HG02610 (cell line): Measurements from ENCODE around the gene OR2A25.

Experiments
- ATAC-seq: cut with Tn5 transposase; IDR thresholded peaks from one replicate; pipeline ENCODE4 v1.9.1; 2021; ENCODE audit warnings: mild to moderate bottlenecking, moderate library complexity; ENCODE audit not compliant: unreplicated experiment

Gene OR2A25

DNA sequence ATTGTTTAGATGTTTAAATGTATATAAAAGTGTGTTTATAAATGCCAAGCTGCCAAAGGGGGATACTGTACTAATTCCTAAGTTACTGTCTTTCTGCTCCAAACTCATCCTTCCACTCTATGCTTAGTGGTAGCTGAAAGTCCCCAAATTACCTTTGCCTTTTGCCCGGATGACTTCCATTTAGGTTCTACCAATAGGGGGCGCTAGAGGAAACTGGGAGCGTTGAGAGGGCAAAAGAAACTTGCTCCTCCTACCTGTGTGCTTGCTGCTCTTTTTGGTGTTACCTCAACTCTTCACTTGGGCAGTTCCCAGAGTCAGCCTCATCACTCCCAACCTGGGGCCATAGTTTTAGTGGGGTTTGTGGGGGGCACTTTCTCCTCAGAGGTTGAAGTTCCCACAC is 5.9 kb upstream of the OR2A25 start:
- ATAC-seq, result no peak

DNA sequence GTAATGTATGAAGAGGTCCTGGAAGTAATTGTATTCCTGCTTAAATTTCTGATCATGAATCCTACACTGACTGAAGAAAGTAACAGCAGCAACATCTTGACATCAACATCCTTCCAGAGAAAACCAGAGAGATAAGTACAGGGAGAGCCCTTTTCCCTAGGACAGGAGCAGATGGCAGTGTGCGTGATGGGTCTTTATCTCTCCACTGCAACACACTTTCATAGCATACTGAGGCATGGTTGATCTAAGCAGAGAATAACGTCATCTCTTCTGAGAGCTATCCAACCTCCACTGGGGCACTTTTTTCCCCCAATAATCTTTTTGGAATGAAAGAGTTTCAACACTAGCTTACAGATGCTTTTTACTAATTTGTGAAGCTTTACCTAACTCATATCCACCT is 342 bp downstream of the OR2A25 start:
- no peak for ATAC-seq

DNA sequence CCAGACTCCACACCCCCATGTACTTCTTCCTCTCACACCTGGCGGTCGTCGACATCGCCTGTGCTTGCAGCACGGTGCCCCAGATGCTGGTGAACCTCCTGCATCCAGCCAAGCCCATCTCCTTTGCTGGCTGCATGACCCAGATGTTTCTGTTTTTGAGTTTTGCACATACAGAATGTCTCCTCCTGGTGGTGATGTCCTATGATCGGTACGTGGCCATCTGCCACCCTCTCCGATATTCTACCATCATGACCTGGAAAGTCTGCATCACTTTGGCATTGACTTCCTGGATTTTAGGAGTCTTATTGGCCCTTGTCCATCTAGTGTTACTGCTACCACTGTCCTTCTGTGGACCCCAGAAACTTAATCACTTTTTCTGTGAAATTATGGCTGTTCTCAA is 4.8 kb downstream of the OR2A25 start:
- no peak for ATAC-seq

DNA sequence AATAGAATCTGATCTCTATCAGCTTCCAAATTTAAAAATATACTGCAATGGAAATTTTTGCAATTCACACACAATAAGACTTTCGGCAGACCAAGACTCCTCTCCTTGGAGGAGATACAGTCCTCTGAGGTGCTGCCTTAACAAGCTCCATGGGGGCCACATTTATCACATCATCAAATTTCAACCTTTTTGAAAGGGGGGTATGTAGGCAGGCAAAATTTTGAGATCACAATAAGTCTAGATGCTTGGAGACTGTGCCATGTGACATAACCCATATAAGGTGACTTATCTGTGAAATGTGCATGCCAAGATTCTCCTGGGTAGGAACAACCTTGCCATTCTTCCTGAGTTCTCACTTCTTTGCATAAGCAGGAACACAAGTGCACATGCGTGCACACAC is 16.4 kb downstream of the OR2A25 start, which contains the start of gene OR2A12:
TSS of gene OR2A12 (plus strand) at position 301 of the 400 bp plus-strand sequence. CDS start 8,830 bp downstream, outside the sequence.
- no peak for ATAC-seq

DNA sequence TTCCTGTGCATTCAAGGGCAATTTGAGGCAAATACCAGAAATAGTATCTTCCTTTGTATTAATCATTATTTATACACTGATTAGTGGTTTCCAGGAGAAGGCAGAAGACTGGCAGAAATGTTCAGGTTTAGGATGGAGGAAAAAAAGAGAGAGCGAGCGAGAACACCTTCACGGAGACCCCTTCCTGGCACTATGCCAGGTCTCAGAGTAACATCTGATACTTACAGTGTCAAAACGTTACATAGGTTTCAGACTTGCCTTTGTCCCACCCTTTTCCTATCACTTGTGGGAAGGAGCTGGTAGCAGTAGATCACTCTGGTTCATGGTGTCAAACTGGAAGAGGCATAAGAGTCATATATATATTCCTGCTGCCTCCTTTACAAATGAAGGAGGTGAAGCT is 17.1 kb downstream of the OR2A25 start:
- no peak for ATAC-seq

DNA sequence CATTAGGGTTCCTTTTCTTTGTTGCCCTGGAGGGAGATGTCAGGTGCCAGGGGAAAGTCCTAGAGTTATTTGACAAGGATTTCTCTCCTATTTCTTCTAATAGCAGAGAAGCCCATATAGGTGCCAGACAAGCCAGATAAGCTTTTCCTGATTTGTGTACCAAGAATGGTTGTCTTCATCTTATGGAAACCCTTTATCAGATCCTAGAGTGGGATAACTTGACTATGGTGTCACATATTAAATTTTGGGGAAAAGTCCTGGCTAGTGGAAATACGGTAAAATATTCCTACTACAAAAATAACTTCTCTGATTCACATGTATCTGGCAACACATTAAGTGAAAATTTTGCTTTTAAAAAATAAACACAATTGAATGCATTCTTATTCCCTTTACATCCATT is 17.6 kb downstream of the OR2A25 start:
- ATAC-seq, result no peak

DNA sequence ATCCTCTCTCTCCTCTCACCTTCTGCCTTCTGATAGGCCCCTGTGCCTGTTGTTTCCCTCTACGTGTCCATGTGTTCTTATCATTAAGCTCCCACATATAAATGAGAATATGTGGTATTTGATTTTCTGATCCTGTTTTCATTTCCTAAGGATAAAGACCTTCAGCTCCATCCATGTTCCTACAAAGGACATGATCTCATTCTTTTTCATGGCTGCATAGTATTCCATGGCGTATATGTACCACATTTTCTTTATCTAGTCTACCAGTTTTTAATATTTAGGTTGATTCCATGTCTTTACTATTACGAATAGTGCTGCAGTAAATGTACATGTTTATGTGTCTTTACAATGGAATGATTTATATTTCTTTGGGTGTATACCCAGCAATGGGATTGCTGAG is 21.1 kb downstream of the OR2A25 start:
- no peak for ATAC-seq

DNA sequence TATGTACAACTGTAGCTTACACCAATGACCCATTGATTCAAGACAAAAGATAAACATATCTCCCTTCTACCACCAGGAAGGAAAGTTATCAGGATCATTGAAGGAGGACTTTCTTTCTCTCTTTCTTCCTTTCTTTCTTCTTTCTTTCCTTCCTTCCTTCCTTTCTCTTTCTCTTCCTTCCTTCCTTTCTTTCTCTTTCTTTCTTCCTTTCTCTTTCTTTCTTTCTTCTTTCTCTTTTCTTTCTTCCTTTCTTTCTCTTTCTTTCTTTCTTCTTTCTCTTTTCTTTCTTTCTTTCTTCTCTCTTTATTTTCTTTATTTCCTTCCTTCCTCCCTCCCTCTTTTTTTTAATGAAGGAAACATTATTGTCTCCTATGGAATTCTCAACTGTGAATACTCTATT is 29.2 kb downstream of the OR2A25 start:
- no peak for ATAC-seq

DNA sequence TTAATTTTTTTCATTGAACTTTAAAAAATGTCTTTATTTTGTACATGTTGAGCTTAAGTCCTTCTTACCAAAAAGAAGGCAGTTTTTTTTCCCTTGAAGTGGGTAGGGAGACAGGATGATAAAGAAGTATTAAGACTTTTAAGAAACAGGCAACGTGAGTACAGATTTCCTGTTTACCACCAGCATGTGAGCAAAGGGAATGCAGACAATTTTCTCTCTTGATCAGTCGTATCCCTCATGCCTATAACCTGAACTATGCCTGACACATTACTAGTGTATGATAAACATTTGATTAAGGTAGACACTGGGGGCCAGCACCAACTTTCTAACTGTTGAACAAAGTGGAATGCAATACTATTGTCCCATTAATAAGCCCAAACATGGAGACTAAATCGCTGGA is 31.0 kb downstream of the OR2A25 start:
- no peak for ATAC-seq

DNA sequence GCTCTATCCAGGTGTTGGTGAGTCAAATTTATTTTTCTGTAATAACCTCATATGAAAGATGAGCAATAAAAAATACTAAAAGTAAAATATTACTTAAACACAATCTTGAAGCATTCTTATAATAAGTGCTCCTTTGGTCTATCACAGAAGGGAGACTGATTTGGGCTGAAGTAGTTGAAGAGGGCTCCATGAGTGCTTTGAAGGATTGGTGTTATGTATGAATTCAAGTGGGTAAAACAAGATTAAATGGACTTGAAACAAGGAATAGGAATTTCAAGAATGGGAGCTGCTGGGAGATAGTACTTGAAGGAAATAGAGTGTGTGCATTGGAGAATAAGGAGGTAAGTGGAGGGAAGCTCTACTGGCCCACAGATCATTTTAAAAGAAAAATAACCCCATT is 32.4 kb downstream of the OR2A25 start:
- no peak for ATAC-seq

DNA sequence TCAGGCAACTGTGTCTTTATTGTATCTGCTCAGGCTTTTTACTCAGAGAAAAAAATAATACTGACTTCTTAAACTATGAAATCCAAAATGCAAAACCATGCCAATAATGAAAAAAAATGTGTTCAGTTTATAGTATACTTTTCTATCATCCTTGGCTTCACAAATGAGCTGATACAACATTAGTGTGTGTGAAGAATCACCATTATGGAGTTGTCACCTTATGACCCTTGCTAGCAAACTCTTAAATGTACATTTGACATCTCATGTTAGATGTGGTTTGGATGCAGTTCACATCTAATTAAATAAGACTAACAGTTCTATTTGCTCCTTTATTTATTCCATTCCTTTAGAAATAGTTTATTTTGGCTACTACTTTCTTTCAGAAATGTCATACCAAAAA is 35.6 kb downstream of the OR2A25 start:
- no peak for ATAC-seq

DNA sequence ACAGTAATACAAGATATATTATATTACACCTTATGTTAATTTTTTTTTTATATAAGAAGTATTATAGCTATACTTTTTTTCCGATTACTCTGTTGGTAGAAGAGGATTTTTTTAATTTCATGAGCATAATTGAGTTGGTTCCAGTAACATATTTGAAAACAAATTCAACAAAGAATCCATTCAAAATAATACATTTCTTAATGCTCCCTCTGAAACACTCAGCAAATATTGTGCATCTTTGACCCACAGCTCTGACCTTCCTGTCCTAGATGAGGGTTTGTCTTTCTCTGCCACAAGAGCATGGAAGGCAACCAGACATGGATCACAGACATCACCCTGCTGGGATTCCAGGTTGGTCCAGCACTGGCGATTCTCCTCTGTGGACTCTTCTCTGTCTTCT is 39.7 kb downstream of the OR2A25 start, which contains the start of gene OR2A2:
TSS of gene OR2A2 (plus strand) at position 301 of the 400 bp plus-strand sequence. CDS start at position 301, 0 bp downstream.
- ATAC-seq, result no peak

DNA sequence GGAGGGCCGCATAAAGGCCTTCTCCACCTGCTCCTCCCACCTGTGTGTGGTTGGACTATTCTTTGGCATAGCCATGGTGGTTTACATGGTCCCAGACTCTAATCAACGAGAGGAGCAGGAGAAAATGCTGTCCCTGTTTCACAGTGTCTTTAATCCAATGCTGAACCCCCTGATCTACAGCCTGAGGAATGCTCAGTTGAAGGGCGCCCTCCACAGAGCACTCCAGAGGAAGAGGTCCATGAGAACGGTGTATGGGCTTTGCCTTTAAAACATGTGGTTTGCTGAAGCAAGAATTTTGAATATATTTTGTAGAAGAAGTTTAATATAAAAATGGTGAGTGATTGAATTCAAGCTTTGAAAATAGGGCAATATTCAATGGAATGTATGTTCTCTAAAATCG is 40.7 kb downstream of the OR2A25 start:
- no peak for ATAC-seq

DNA sequence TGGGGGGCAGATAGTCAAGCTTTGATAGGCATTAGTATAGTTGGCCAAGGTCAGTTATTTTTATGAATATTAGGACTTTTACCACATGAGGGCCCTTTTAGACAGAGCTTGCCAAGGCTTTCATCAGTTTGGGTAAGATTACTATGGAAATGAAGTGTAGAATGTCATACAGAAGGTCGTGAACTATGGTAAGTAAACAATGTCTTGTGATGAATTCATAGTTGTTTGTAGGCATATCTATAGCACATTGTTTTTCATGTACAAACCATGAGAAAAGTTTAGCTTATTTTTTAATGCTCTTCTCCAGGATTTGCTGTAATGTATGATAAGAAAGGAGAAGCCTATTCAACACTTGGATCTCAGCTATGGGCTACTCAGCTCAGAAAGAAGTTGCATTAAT is 44.0 kb downstream of the OR2A25 start:
- no peak for ATAC-seq

DNA sequence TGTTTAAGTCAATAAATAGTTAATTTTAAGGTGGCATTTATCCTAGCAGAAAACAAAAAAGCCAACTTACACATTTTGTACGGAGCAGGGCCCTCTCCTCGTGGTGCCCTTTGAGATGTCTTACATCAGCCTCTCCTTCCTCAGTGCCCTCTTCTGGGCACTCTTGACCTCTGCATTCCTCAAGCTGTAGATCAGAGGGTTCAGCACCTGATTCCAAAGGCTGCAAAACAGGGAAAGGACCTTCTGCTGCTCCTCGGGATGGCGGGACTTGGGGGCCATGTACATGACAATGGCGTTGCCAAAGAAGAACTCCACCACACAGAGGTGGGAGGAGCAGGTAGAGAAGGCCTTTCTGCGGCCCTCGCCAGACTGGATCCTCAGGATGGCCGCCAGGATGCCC is 48.7 kb downstream of the OR2A25 start:
- ATAC-seq, result no peak

DNA sequence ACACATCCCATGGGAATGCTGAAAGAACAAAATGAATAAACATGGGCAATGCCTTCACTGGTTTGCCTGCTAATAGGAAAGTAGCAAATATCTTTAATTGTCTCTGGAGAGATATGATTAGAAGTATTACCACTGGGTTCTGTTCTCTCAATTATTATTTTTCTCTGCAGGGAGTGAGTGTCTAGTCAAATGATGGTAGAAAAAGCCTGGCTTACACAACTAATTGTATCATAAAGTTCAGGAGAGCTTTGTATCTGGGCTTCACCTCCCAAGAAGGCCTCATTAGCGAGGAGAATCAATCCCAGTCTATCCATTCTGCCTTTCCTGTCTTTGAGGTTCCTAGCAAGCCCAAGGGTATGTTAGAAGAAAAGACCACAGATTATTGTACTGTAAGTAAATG is 53.3 kb downstream of the OR2A25 start, which contains the start of gene OR2A14:
TSS of gene OR2A14 (plus strand) at position 301 of the 400 bp plus-strand sequence. CDS start 5,937 bp downstream, outside the sequence.
- ATAC-seq, result no peak
